Measurements from ENCODE around the gene TFIP11.

Gene TFIP11

GRCh38 chr22:26444777-26445176 is 67.5 kb downstream of the TFIP11 start:
- TF ChIP-seq FOXP2 (optimal IDR thresholded peaks at IDR 0.05; ENCODE audit: borderline replicate concordance, extremely low read depth, extremely low read length, insufficient read depth) (no peak), SIN3A (IDR thresholded peaks at IDR 0.05; ENCODE audit: borderline replicate concordance, insufficient read depth, low read length) (no peak), POLR2AphosphoS5 (IDR thresholded peaks at IDR 0.05; ENCODE audit: low read depth, low read length) (no peak), REST (IDR thresholded peaks at IDR 0.05; ENCODE audit: insufficient read depth in 1 of 2, low read depth in 2 of 2, low read length in 2 of 2) (no peak), TAF1 (IDR thresholded peaks at IDR 0.05; ENCODE audit: borderline replicate concordance, insufficient read depth, low read length) (no peak)

- TF ChIP-seq POLR2AphosphoS5 (IDR thresholded peaks at IDR 0.05; ENCODE audit: low read depth, low read length) (no peak), FOXP2 (optimal IDR thresholded peaks at IDR 0.05; ENCODE audit: borderline replicate concordance, extremely low read depth, extremely low read length, insufficient read depth) (no peak), REST (IDR thresholded peaks at IDR 0.05; ENCODE audit: insufficient read depth in 1 of 2, low read depth in 2 of 2, low read length in 2 of 2) (no peak), TAF1 (IDR thresholded peaks at IDR 0.05; ENCODE audit: borderline replicate concordance, insufficient read depth, low read length) (no peak), SIN3A (IDR thresholded peaks at IDR 0.05; ENCODE audit: borderline replicate concordance, insufficient read depth, low read length) (no peak)
These were observed 68.2 kb downstream of the TFIP11 start for GRCh38 chr22:26443901-26444690.

GRCh38 chr22:26442086-26442756 is 70.1 kb downstream of the TFIP11 start:
- no peak for TF ChIP-seq FOXP2 (optimal IDR thresholded peaks at IDR 0.05; ENCODE audit: borderline replicate concordance, extremely low read depth, extremely low read length, insufficient read depth)
- TF ChIP-seq SIN3A (IDR thresholded peaks at IDR 0.05; ENCODE audit: borderline replicate concordance, insufficient read depth, low read length), result no peak
- TF ChIP-seq TAF1 (IDR thresholded peaks at IDR 0.05; ENCODE audit: borderline replicate concordance, insufficient read depth, low read length), result no peak
- no peak for TF ChIP-seq POLR2AphosphoS5 (IDR thresholded peaks at IDR 0.05; ENCODE audit: low read depth, low read length)
- no peak for TF ChIP-seq REST (IDR thresholded peaks at IDR 0.05; ENCODE audit: insufficient read depth in 1 of 2, low read depth in 2 of 2, low read length in 2 of 2)

All from PFSK-1 (cell line).